PC-3 (cell line): ENCODE measurements around the gene BBS12. TPM values are rescaled to one million over a fixed set of nuclear protein-coding genes. Genes with fewer than 3 reads are reported as not detected.

Experiments
- ATAC-seq: fragments of 200-7000 bp; cut with Tn5 transposase; 2 replicates; pipeline ENCODE4 v1.9.1; 2020; ENCODE audit warnings: mild to moderate bottlenecking, moderate library complexity
- BruUV-seq: library from RNA; stranded (reverse); fragments of 400-500 nt; replicated peaks from 2 replicates; lab custom pipeline; 2021; lab: Mats Ljungman, UMichigan
- CTCF ChIA-PET: fragments of 300-600 bp; sonication (Branson Sonifier 250); formaldehyde crosslinking; loops from one replicate; lab custom pipeline; 2022; ENCODE audit warnings: antibody characterized with exemption; lab: Charles Lee
- POLR2A ChIA-PET: fragments of 300-600 bp; sonication (Branson Sonifier 250); formaldehyde crosslinking; loops from one replicate; lab custom pipeline; 2022; ENCODE audit warnings: antibody characterized with exemption; ENCODE audit not compliant: unreplicated experiment; lab: Charles Lee
- DNase-seq: peaks from one replicate; pipeline ENCODE4 v3.0.0-alpha.2; 2015
- H2AFZ ChIP-seq: fragments of 300-600 bp; sonication (generic); 2 replicates; pipeline ENCODE4 v1.6.0; 2016; ENCODE audit warnings: antibody characterized with exemption, low read length
- H3F3A ChIP-seq: fragments of 300-600 bp; sonication (generic); one replicate; pipeline ENCODE4 v1.6.0; 2017; ENCODE audit warnings: antibody characterized with exemption, low read length, control low read depth, mild to moderate bottlenecking; ENCODE audit not compliant: unreplicated experiment
- H3K27ac ChIP-seq: fragments of 300-600 bp; sonication (generic); 2 replicates; pipeline ENCODE4 v1.5.1; 2016; ENCODE audit warnings: mild to moderate bottlenecking, low read length
- H3K27me3 ChIP-seq: fragments of 300-600 bp; sonication (generic); 2 replicates; pipeline ENCODE4 v1.6.1; 2016; ENCODE audit warnings: low read length, mixed read lengths
- H3K36me3 ChIP-seq: fragments of 300-600 bp; sonication (generic); 2 replicates; pipeline ENCODE4 v1.6.1; 2016; ENCODE audit warnings: low read depth, mixed run types, low read length, mixed read lengths
- H3K4me1 ChIP-seq: fragments of 300-600 bp; sonication (generic); 2 replicates; pipeline ENCODE4 v1.5.1; 2016; ENCODE audit warnings: low read length; ENCODE audit not compliant: insufficient read depth
- H3K4me2 ChIP-seq: fragments of 300-600 bp; sonication (generic); 2 replicates; pipeline ENCODE4 v1.6.0; 2016; ENCODE audit warnings: low read length
- H3K4me3 ChIP-seq: fragments of 300-600 bp; sonication (generic); 2 replicates; pipeline ENCODE4 v1.5.1; 2016; ENCODE audit warnings: mild to moderate bottlenecking, low read length, mixed read lengths
- H3K79me2 ChIP-seq: fragments of 300-600 bp; sonication (generic); 2 replicates; pipeline ENCODE4 v1.6.1; 2017; ENCODE audit warnings: low read length, mixed read lengths
- H3K9ac ChIP-seq: fragments of 300-600 bp; sonication (generic); 2 replicates; pipeline ENCODE4 v1.6.0; 2016; ENCODE audit warnings: mild to moderate bottlenecking, low read length
- H3K9me2 ChIP-seq: fragments of 300-600 bp; sonication (generic); replicated peaks from 2 replicates; pipeline ENCODE4 v1.6.1; 2016; ENCODE audit warnings: mixed run types, low read length, mixed read lengths
- H3K9me3 ChIP-seq: fragments of 300-600 bp; sonication (generic); 2 replicates; pipeline ENCODE4 v1.6.1; 2016; ENCODE audit warnings: low read length, mixed read lengths
- H4K20me1 ChIP-seq: fragments of 300-600 bp; sonication (generic); 2 replicates; pipeline ENCODE4 v1.6.1; 2016; ENCODE audit warnings: low read length, mixed read lengths
- EZH2 ChIP-seq: fragments of 300-600 bp; sonication (generic); IDR thresholded peaks from one replicate; pipeline ENCODE4 v1.6.1; 2017; ENCODE audit warnings: antibody characterized with exemption, mild to moderate bottlenecking, low read length; ENCODE audit not compliant: unreplicated experiment
- EZH2phosphoT487 ChIP-seq: fragments of 300-600 bp; sonication (generic); IDR thresholded peaks from 2 replicates; pipeline ENCODE4 v1.6.1; 2018; ENCODE audit warnings: mild to moderate bottlenecking, antibody characterized with exemption, low read length, borderline replicate concordance
- intact Hi-C: fragments of 100-400 bp; cut with micrococcal nuclease; formaldehyde crosslinking; loops from 2 replicates; pipeline ENCODE4 v1.9.0; 2023
- total RNA-seq: library from RNA; depleted of rRNA; stranded (reverse); fragments of >200 nt; gene quantifications from 2 replicates; pipeline ENCODE4 v1.2.3, GENCODE V29; 2014
- TF ChIP-seq, protein P1 (sequence below): fragments of 300-600 bp; sonication (generic); conservative IDR thresholded peaks from 2 replicates; pipeline ENCODE4 v1.5.1; 2017; ENCODE audit warnings: antibody characterized with exemption, low read depth, mild to moderate bottlenecking, low read length

Gene BBS12
- total RNA-seq, 1 experiment from 2014 or later = 1.7 TPM

DNA sequence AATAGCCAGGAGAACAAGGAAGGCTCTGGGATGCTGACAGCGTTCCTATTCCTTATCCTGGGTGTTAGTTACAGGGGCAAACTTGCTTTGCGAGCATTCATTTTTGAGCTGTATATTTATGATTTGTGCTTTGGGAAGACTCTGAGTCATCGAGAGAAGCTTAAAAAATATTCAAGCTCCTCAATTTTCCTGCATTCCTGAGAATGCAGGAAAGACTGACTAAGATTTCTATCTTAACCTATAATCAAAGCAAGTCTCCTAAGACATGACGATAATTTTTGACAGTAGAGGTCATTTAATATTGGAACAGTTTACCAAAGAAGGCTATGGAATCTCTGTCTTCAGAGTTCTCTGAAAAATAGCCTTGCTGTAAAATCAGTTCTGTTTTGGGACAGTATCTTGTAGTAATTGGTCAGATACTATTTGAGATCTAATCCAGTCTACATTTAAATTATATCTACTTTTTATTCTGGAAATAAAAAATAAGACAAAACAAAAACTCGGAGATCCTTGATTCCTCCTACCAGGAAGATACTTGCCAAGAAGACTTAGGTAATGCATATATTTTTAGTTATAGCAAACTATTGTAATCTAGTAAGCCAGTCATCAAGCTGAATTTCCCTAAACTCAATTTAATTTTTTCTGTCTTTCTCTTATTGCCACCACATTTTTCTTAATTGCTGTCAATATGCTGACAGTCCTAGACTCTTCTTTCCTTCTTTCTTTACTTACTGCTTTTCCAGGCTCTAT is 31.7 kb downstream of the BBS12 start:
- POLR2A ChIA-PET = interaction anchor here (0.6 kb wide), 2 partner anchors 126 to 1042 kb away, joined by 3 read pairs; no protein-coding TSS in a partner anchor
- H4K20me1 ChIP-seq = no peaks in the 10 kb centered on the region
- ATAC-seq (no peak; the same call in 1 of the 2 replicates), DNase-seq (peak; percentile 53)
- TF ChIP-seq EZH2 = no peak
- TF ChIP-seq, protein P1, sequence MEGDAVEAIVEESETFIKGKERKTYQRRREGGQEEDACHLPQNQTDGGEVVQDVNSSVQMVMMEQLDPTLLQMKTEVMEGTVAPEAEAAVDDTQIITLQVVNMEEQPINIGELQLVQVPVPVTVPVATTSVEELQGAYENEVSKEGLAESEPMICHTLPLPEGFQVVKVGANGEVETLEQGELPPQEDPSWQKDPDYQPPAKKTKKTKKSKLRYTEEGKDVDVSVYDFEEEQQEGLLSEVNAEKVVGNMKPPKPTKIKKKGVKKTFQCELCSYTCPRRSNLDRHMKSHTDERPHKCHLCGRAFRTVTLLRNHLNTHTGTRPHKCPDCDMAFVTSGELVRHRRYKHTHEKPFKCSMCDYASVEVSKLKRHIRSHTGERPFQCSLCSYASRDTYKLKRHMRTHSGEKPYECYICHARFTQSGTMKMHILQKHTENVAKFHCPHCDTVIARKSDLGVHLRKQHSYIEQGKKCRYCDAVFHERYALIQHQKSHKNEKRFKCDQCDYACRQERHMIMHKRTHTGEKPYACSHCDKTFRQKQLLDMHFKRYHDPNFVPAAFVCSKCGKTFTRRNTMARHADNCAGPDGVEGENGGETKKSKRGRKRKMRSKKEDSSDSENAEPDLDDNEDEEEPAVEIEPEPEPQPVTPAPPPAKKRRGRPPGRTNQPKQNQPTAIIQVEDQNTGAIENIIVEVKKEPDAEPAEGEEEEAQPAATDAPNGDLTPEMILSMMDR = no peak
- no peak for TF ChIP-seq EZH2phosphoT487
- TSS peak; percentile 74 for BruUV-seq
- H3K27me3 ChIP-seq = no peaks in the 10 kb centered on the region
- peak overlapping the region; percentile 65 for H3K4me2 ChIP-seq
- H3K4me3 ChIP-seq = no peak overlapping the region
- peaks cover 16% of the 10 kb centered on the region for H3K4me1 ChIP-seq
- intact Hi-C loops = loop anchor here (2.0 kb wide), 1 partner anchor 19 kb away; no protein-coding TSS in a partner anchor
- peak overlapping the region; percentile 28 for H3K27ac ChIP-seq
- no peaks in the 10 kb centered on the region for H3K36me3 ChIP-seq
- H3K79me2 ChIP-seq = no peaks in the 10 kb centered on the region
- no peaks in the 10 kb centered on the region for H3K9me2 ChIP-seq
- no peaks in the 10 kb centered on the region for H3F3A ChIP-seq
- no peak overlapping the region for H3K9ac ChIP-seq
- no peaks in the 10 kb centered on the region for H3K9me3 ChIP-seq
- H2AFZ ChIP-seq = peak overlapping the region; percentile 28; the same call in 1 of the 2 replicates
- CTCF ChIA-PET = interaction anchor here (0.5 to 0.6 kb wide), 2 partner anchors 47 to 150 kb away, joined by 3 to 4 read pairs; no protein-coding TSS in a partner anchor

DNA sequence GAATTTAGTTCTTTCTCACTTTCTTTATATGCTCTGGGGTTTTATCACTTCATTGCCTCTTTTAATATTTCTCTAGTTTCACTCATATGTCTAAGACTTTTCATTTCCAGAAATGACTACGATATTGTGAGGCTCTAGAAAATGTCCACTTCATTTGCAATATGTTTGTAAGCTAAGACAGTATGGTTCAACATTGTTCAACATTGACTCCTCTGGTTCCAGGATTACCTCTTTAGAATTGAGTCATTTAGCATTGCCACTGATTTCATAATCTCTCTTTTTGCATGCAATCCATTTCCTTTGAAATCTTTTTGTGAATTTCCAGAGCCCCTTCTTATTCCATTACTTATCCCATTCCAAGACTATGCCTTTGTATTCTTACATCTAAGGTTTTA is 32.3 kb downstream of the BBS12 start:
- DNase-seq = peak; percentile 53
- H3K4me3 ChIP-seq = no peak overlapping the region
- H3K9me2 ChIP-seq = no peaks in the 10 kb centered on the region
- peaks cover 16% of the 10 kb centered on the region for H3K4me1 ChIP-seq
- peak overlapping the region; percentile 65 for H3K4me2 ChIP-seq
- no peak for TF ChIP-seq EZH2
- TF ChIP-seq, protein P1 = no peak
- no peak for TF ChIP-seq EZH2phosphoT487
- peak overlapping the region; percentile 28 for H3K27ac ChIP-seq
- no peaks in the 10 kb centered on the region for H3K9me3 ChIP-seq
- H3K9ac ChIP-seq = no peak overlapping the region
- H4K20me1 ChIP-seq = no peaks in the 10 kb centered on the region
- peak overlapping the region; percentile 24; the same call in 1 of the 2 replicates for H2AFZ ChIP-seq
- intact Hi-C loops = loop anchor here (2.0 kb wide), 1 partner anchor 18 kb away; no protein-coding TSS in a partner anchor
- peak; percentile 42; the same call in 1 of the 2 replicates for ATAC-seq
- CTCF ChIA-PET = no interaction called here
- BruUV-seq = no TSS peak
- POLR2A ChIA-PET = no interaction called here
- no peaks in the 10 kb centered on the region for H3K36me3 ChIP-seq
- H3K79me2 ChIP-seq = no peaks in the 10 kb centered on the region
- H3F3A ChIP-seq = no peaks in the 10 kb centered on the region
- no peaks in the 10 kb centered on the region for H3K27me3 ChIP-seq
